K562 (cell line): ENCODE data around the gene APOC1. TPM values are rescaled to one million over a fixed set of nuclear protein-coding genes. Genes with fewer than 3 reads are reported as not detected.

Experiments
- ATAC-seq: fragments of 200-7000 bp; cut with Tn5 transposase; 3 replicates; pipeline ENCODE4 v1.9.1; 2020; ENCODE audit warnings: moderate library complexity
- BruUV-seq: library from RNA; stranded (reverse); fragments of 400-500 nt; replicated peaks from 2 replicates; lab custom pipeline; 2021; lab: Mats Ljungman, UMichigan
- CTCF ChIA-PET: fragments of 300-600 bp; formaldehyde crosslinking; extraction: SDS; loops from one replicate; lab custom pipeline; 2021; ENCODE audit warnings: low intra/inter-chr PET ratio; lab: Yijun Ruan, JAX
- POLR2A ChIA-PET: fragments of 300-600, 350-650 bp; sonication (Branson Sonifier 250); formaldehyde crosslinking; extraction: SDS; loops from one replicate; lab custom pipeline; 2021; ENCODE audit warnings: antibody characterized with exemption, inconsistent platforms; lab: Yijun Ruan, JAX
- DNase-seq, 4 experiments: peaks; one replicate each; pipeline versions ENCODE4 v3.0.0 to v3.0.0-alpha.2; 2011 to 2018; ENCODE audit warnings: low spot score in 3 of 4, mixed read lengths in 3 of 4; ENCODE audit errors: extremely low read depth in 1 of 4
- FAIRE-seq: peaks from 2 replicates; lab custom pipeline; 2011; peaks lifted over from hg19 to GRCh38; lab: Jason Lieb, UNC
- H2AFZ ChIP-seq: 2 replicates; pipeline ENCODE4 v1.6.0; 2011; ENCODE audit warnings: low read depth, low read length, control low read depth, inconsistent platforms
- H3K27ac ChIP-seq: fragments of 200-600 bp; 3 replicates; pipeline ENCODE4 v1.8.0; 2011; ENCODE audit warnings: low read depth, mild to moderate bottlenecking, control low read depth, inconsistent platforms, low read length, moderate library complexity, mixed read lengths; ENCODE audit errors: extremely low read depth
- H3K27me3 ChIP-seq, 2 experiments: fragments of 300-600 bp in 1 of 2; 2 replicates in 1 of 2; 3 replicates in 1 of 2; pipeline versions ENCODE4 v1.6.0 to v1.8.0; 2011; ENCODE audit warnings: inconsistent platforms in 2 of 2, low read length in 2 of 2, mild to moderate bottlenecking in 1 of 2, mixed read lengths in 1 of 2, moderate library complexity in 1 of 2; ENCODE audit not compliant: control insufficient read depth in 2 of 2, insufficient read depth in 2 of 2
- H3K36me3 ChIP-seq: fragments of 300-600 bp; 3 replicates; pipeline ENCODE4 v1.8.0; 2011; ENCODE audit warnings: mild to moderate bottlenecking, low read length, inconsistent platforms; ENCODE audit not compliant: control insufficient read depth, insufficient read depth
- H3K4me1 ChIP-seq, 2 experiments: fragments of 200-600 bp in 1 of 2; replicated peaks in 1 of 2; 2 replicates in 1 of 2; 3 replicates in 1 of 2; pipeline versions ENCODE4 v1.5.1 to v1.8.0; 2011; ENCODE audit warnings: inconsistent platforms in 2 of 2, low read length in 2 of 2, mild to moderate bottlenecking in 1 of 2, mixed read lengths in 1 of 2, moderate library complexity in 1 of 2; ENCODE audit not compliant: control insufficient read depth in 2 of 2, insufficient read depth in 2 of 2
- H3K4me2 ChIP-seq: 2 replicates; pipeline ENCODE4 v1.6.1; 2011; ENCODE audit warnings: low read length, control low read depth, inconsistent platforms, mixed read lengths; ENCODE audit not compliant: insufficient read depth
- H3K4me3 ChIP-seq: fragments of 200-600 bp; sonication (generic), shearing (Covaris generic); 2 replicates; pipeline ENCODE4 v1.5.1; 2016; ENCODE audit warnings: control low read depth, inconsistent platforms
- H3K79me2 ChIP-seq: fragments of 200-600 bp; 3 replicates; pipeline ENCODE4 v1.8.0; 2011; ENCODE audit warnings: low read length, inconsistent platforms; ENCODE audit not compliant: control insufficient read depth, insufficient read depth
- H3K9ac ChIP-seq, 2 experiments: 2 replicates each; pipeline versions ENCODE4 v1.6.0 to v1.6.1; 2011; ENCODE audit warnings: low read depth in 2 of 2, low read length in 2 of 2, control low read depth in 1 of 2, inconsistent platforms in 1 of 2, mild to moderate bottlenecking in 1 of 2, mixed read lengths in 1 of 2; ENCODE audit not compliant: insufficient read depth in 1 of 2
- H3K9me1 ChIP-seq: one replicate; pipeline ENCODE4 v1.6.0; 2011; ENCODE audit warnings: inconsistent platforms, mild to moderate bottlenecking, low read length, moderate library complexity; ENCODE audit not compliant: control insufficient read depth, insufficient read depth
- H3K9me3 ChIP-seq: replicated peaks from 2 replicates; pipeline ENCODE4 v1.5.1; 2011; ENCODE audit warnings: low read depth, low read length, inconsistent platforms; ENCODE audit not compliant: control insufficient read depth, insufficient read depth
- H4K20me1 ChIP-seq: replicated peaks from 2 replicates; pipeline ENCODE4 v1.6.1; 2011; ENCODE audit warnings: low read length, inconsistent platforms, mixed read lengths; ENCODE audit not compliant: control insufficient read depth, insufficient read depth
- EP300 ChIP-seq: IDR thresholded peaks from 2 replicates; pipeline ENCODE4 v1.6.1; 2012; ENCODE audit warnings: low read length, improper control_type of control experiment
- GATAD2B ChIP-seq: fragments of 450-650 bp; IDR thresholded peaks from 2 replicates; pipeline ENCODE4 v1.6.1; 2017; ENCODE audit warnings: mild to moderate bottlenecking, borderline replicate concordance
- NCOA6 ChIP-seq: fragments of 450-650 bp; IDR thresholded peaks from 2 replicates; pipeline ENCODE4 v1.6.1; 2017; ENCODE audit warnings: mild to moderate bottlenecking
- POLR2AphosphoS5 ChIP-seq: IDR thresholded peaks from 2 replicates; pipeline ENCODE4 v1.6.1; 2011; ENCODE audit warnings: mild to moderate bottlenecking, low read depth, low read length, moderate library complexity; ENCODE audit not compliant: control insufficient read depth, insufficient read depth
- RBM25 ChIP-seq: fragments of 200-400 bp; formaldehyde crosslinking; IDR thresholded peaks from 2 replicates; pipeline ENCODE4 v1.6.1; 2018; ENCODE audit warnings: low read length, low read depth, moderate library complexity; ENCODE audit not compliant: severe bottlenecking
- STAT6 ChIP-seq: sonication (generic); formaldehyde crosslinking; IDR thresholded peaks from 2 replicates; pipeline ENCODE4 v1.8.1; 2023; ENCODE audit warnings: mild to moderate bottlenecking, missing genetic modification reagents
- ZNF584 ChIP-seq: fragments of 200-800 bp; sonication (Bioruptor generic); IDR thresholded peaks from 2 replicates; pipeline ENCODE4 v1.6.1; 2016; ENCODE audit warnings: low read depth, mild to moderate bottlenecking, missing genetic modification characterization, missing compliant biosample characterization
- WGBS: fragments of 100-300 bp; shearing (Covaris generic); methylation state at CpG from one replicate; pipeline ENCODE4 v1.1.6; 2016; ENCODE audit warnings: low coverage, mixed read lengths; ENCODE audit not compliant: insufficient coverage; ENCODE audit errors: missing lambda C conversion rate; 5-methylcytosine and 5-hydroxymethylcytosine counted together
- in situ Hi-C: fragments of 300-500 bp; cut with MboI; formaldehyde crosslinking; loops from 4 replicates; pipeline ENCODE4 v1.15.0; 2018; ENCODE audit warnings: inconsistent platforms, mixed read lengths
- intact Hi-C: fragments of 100-400 bp; cut with micrococcal nuclease; formaldehyde crosslinking; loops from 2 replicates; pipeline ENCODE4 v1.14.2; 2022
- polyA plus RNA-seq, 8 experiments: library from polyadenylated mRNA; depleted of rRNA in 4 of 8; stranded (reverse) in 5 of 8; unstranded in 3 of 8; fragments of >200 nt; fragmentation: Nextera tagmentation in 2 of 8; fragmentation: Illumina TruSeq in 1 of 8; extraction: Ambion mirVana in 2 of 8; extraction: Trizol in 1 of 8; gene quantifications; 2 replicates each; pipeline versions ENCODE4 v1.2.1 to v1.2.3, GENCODE V29; 2011 to 2014; ENCODE audit warnings: inconsistent platforms in 1 of 8, missing spikeins in 1 of 8
- total RNA-seq, 7 experiments: library from RNA; depleted of rRNA in 6 of 7; stranded (reverse); fragments of >200 nt in 6 of 7; fragmentation: Illumina TruSeq in 2 of 7; extraction: Trizol in 2 of 7; gene quantifications; 2 replicates each; pipeline versions ENCODE4 v1.2.1 to v1.2.3, GENCODE V29; 2011 to 2021; ENCODE audit warnings: low replicate concordance in 1 of 7
- TF ChIP-seq, protein P1 (sequence below): fragments of 250-450 bp; sonication (Bioruptor Pico); IDR thresholded peaks from 2 replicates; pipeline ENCODE4 v1.5.0; 2021; ENCODE audit warnings: mild to moderate bottlenecking, moderate library complexity
- TF ChIP-seq, protein P2 (sequence below): sonication (generic); formaldehyde crosslinking; IDR thresholded peaks from 2 replicates; pipeline ENCODE4 v1.4.0; 2020; ENCODE audit warnings: mild to moderate bottlenecking, missing genetic modification reagents

APOC1 gene
- total and polyA plus RNA-seq, 9 of the 15 experiments (the other 6 are each of a cell fraction or from before 2014, with no cell fraction given) = 115 to 408 (median 220) TPM

DNA sequence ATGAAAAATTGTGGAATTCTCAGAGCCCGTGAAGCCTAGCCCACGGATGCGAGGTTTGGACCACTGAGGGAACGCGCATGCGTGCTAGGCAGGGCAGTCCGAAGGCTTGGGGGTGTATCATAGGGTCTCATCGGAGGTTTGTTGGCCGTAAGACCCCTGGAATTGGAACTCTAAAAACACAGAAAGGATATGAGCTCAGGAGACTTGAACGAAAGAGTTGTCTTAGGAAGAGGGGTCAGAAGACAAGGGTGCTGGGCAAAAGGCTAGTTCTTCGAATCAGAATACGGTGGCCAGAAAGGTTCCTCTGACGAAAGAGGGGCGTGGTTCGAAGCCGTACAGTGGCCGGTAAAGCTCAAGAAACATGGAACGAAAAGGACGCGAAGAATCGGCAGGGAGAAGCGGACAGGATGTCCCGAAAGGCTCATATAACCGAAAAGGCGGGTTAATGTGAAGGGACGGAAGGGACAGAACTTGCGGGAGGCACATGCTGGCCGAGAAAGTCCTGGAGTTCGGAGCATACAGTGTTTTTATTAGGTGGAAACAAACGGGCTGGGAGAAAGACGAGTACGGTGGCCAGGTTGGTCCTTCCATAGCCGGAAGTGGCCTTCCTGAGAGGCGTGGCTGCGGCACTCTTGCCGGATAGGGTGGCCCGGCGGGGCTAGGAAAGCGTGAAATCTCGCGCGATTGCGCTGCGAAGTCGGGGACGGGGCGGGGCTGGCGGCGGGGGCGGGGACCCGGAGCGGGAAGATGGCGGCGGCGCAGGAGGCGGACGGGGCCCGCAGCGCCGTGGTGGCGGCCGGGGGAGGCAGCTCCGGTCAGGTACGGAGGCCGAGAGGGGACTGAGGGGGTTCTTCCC is 40.5 kb downstream of the APOC1 start, which contains the start of gene CLPTM1:
TSS of gene CLPTM1 (plus strand) at position 732 of the 856 bp plus-strand sequence. CDS start at position 748, 16 bp downstream.
- Histone ChIP-seq H3K4me1 (peaks cover 16 to 31% of the 10 kb centered on the region in 2 experiments; a peak in 4 of 5 replicates), H3K4me2 (peak within 1 kb of the TSS; percentile 100), H3K36me3 (peaks cover 21% of the 10 kb centered on the region; the same call in 2 of the 3 replicates), H3K27ac (peak within 1 kb of the TSS; percentile 90), H2AFZ (peak within 1 kb of the TSS; percentile 92), H3K9me1 (peaks cover 7% of the 10 kb centered on the region), H3K9me3 (no peaks in the 10 kb centered on the region), H3K9ac (peak within 1 kb of the TSS; percentile 89 to 100), H3K4me3 (peak within 1 kb of the TSS; percentile 100), H3K79me2 (peaks cover 56% of the 10 kb centered on the region), H3K27me3 (no peaks in the 10 kb centered on the region), H4K20me1 (peaks cover 13% of the 10 kb centered on the region; the same call in 1 of the 2 replicates)
- ChIA-PET CTCF (interaction anchor here (1.1 kb wide), 1 partner anchor 52 kb away, joined by 3 read pairs; no protein-coding TSS in a partner anchor), POLR2A (interaction anchor here (0.6 to 1.6 kb wide), 12 partner anchors 11 to 1790 kb away, joined by 3 to 8 read pairs (median 4); partner anchors contain the start of genes APOE and TRAPPC6A)
- in situ Hi-C loops = loop anchor here (5.0 kb wide), 1 partner anchor 43 kb away; the partner anchor contains the start of gene APOC1
- ATAC-seq (peak; percentile 97), DNase-seq (peak; percentile 96 to 98 (median 97)), FAIRE-seq (peak; percentile 91)
- BruUV-seq = TSS peak; percentile 94
- under 1% methylated on average over 54 of the region's 65 CpGs for WGBS
- intact Hi-C loops = no loop called here
- peak; percentile 40 for TF ChIP-seq RBM25
- TF ChIP-seq ZNF584 (CRISPR knock-in tag) = no peak
- TF ChIP-seq STAT6 (CRISPR knock-in tag) = no peak
- TF ChIP-seq GATAD2B = no peak
- TF ChIP-seq NCOA6 = no peak
- TF ChIP-seq, protein P1, sequence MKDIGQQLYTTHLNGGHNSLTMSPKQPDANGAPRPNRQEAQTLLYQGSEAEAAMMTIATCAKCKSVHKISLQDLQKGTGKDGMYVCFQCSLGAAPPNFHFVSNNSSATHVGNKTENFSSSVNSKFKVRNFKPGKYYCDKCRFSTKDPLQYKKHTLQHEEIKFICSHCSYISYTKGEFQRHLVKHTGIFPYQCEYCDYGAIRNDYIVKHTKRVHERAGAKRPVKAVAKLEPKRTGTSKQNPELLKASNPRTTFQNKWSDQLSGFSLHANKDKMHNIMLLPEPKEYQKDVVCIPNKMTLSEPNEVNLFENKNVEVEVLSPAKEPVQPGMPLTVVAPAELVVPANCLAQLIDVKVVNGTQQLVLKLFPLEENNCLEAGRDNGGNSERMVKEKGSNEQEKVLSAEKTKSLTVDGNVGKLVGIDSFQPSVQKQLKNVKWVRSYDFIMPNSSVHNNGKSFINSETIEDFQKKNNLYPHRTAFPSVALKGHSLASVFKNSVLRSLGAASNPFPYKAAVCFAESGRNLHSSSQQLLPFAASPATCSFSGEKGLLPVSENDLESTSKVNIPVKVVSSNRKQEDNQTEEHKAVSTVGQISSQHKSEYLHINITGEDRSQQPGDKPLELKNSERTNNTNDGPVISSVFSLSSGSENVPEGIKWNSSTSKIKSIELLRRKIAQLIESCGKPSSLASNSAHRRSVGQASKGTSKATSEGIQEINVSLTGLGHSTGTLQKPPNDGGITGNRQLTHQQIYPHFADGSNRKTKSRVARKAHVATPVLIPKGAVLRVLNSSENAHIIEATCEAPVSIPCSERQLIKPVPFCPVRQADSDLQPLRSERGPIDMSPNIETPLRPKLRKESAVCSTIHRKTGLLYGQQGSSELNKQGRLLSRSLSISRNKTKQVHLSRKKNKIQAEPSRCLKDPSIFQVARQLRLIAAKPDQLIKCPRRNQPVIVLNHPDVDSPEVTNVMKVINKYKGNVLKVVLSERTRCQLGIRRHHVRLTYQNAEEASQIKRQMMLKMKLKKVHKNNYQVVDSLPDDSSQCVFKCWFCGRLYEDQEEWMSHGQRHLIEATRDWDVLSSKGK (CRISPR knock-in tag) = no peak
- TF ChIP-seq, protein P2, sequence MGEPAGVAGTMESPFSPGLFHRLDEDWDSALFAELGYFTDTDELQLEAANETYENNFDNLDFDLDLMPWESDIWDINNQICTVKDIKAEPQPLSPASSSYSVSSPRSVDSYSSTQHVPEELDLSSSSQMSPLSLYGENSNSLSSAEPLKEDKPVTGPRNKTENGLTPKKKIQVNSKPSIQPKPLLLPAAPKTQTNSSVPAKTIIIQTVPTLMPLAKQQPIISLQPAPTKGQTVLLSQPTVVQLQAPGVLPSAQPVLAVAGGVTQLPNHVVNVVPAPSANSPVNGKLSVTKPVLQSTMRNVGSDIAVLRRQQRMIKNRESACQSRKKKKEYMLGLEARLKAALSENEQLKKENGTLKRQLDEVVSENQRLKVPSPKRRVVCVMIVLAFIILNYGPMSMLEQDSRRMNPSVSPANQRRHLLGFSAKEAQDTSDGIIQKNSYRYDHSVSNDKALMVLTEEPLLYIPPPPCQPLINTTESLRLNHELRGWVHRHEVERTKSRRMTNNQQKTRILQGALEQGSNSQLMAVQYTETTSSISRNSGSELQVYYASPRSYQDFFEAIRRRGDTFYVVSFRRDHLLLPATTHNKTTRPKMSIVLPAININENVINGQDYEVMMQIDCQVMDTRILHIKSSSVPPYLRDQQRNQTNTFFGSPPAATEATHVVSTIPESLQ = peak; percentile 92; the same call in 1 of the 2 replicates
- peak; percentile 81; the same call in 1 of the 2 replicates for TF ChIP-seq POLR2AphosphoS5
- no peak for TF ChIP-seq EP300
